Lower leg skin (tissue), 4 donors: ENCODE data around the gene IRS1. TPM values are rescaled to one million over a fixed set of nuclear protein-coding genes. Genes with fewer than 3 reads are reported as not detected.

Experiments
- DNase-seq, 2 donors: peaks; one replicate each; pipeline ENCODE4 v3.0.0-alpha.2; 2019; ENCODE audit warnings: low spot score in 2 of 2
- H3K4me3 ChIP-seq: fragments of 200-600 bp; sonication (generic); 2 replicates; pipeline ENCODE4 v1.5.1; 2017; ENCODE audit warnings: mild to moderate bottlenecking, low read depth; ENCODE audit not compliant: poor library complexity, severe bottlenecking
- CTCF ChIP-seq, 3 donors: fragments of 450-650 bp; IDR thresholded peaks; one replicate each; pipeline ENCODE4 v1.5.1; 2016; ENCODE audit warnings: antibody characterized with exemption in 3 of 3, mild to moderate bottlenecking in 3 of 3, moderate library complexity in 2 of 3
- POLR2A ChIP-seq, 2 donors: fragments of 450-650 bp; IDR thresholded peaks; one replicate each; pipeline ENCODE4 v1.6.1; 2016 to 2017; ENCODE audit warnings: antibody characterized with exemption in 2 of 2, mild to moderate bottlenecking in 1 of 2, moderate library complexity in 1 of 2
- WGBS, 2 donors: methylation state at CpG; one replicate each; pipeline ENCODE4 v1.1.5; 2018; 5-methylcytosine and 5-hydroxymethylcytosine counted together
- intact Hi-C: fragments of 100-400 bp; cut with DNase I; formaldehyde crosslinking; loops from one replicate; pipeline ENCODE4 v1.15.0; 2023; ENCODE audit warnings: low total_unique reads
- total RNA-seq, 4 donors: library from RNA; depleted of rRNA; stranded (reverse); fragments of >200 nt; gene quantifications; one replicate each; pipeline ENCODE4 v1.1.0, GENCODE V29; 2016

Gene IRS1
- total RNA-seq, 4 donors from 2014 or later, result 16.9 to 55.0 (median 25.4) TPM

- 61 to 75% methylated on average over 9 of the region's 9 CpGs for WGBS, 2 donors
- no peak for DNase-seq
- intact Hi-C loops, result no loop called here
- no peak overlapping the region for H3K4me3 ChIP-seq
- TF ChIP-seq CTCF (IDR thresholded peaks at IDR 0.05) (no peak), POLR2A (IDR thresholded peaks at IDR 0.05) (no peak)
Measured at GRCh38 chr2:226692521-226693126, 107.0 kb downstream of the IRS1 start.

DNA sequence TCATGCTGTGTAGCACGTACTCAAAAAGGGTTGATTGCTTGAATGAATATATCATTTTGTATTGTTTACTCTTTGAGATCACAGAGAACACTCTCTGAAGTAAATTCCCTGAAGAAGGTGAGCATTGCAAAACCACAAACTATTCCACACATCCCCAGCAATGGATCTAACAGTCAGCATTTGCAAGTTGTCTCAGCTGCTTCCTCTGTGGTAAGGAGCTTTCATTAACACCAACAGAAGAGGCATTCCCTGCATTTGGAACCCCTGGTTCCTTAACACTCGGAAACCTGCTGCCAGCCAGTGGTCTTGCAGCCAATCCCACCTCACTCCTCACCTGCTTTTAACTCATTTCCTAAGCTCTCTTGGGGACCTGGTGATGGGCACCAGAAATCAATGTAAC is 108.4 kb downstream of the IRS1 start:
- TF ChIP-seq POLR2A (IDR thresholded peaks at IDR 0.05) (no peak), CTCF (IDR thresholded peaks at IDR 0.05) (no peak)
- intact Hi-C loops, result no loop called here
- H3K4me3 ChIP-seq, result no peak overlapping the region
- 70 to 71% methylated on average over 2 of the region's 2 CpGs for WGBS, 2 donors
- DNase-seq, result no peak

GRCh38 chr2:226690461-226691024 is 109.1 kb downstream of the IRS1 start:
- intact Hi-C loops, result no loop called here
- 54 to 63% methylated on average over 4 of the region's 4 CpGs for WGBS, 2 donors
- no peak for TF ChIP-seq CTCF (IDR thresholded peaks at IDR 0.05)
- no peak for TF ChIP-seq POLR2A (IDR thresholded peaks at IDR 0.05)
- no peak overlapping the region for H3K4me3 ChIP-seq
- DNase-seq, result no peak

DNA sequence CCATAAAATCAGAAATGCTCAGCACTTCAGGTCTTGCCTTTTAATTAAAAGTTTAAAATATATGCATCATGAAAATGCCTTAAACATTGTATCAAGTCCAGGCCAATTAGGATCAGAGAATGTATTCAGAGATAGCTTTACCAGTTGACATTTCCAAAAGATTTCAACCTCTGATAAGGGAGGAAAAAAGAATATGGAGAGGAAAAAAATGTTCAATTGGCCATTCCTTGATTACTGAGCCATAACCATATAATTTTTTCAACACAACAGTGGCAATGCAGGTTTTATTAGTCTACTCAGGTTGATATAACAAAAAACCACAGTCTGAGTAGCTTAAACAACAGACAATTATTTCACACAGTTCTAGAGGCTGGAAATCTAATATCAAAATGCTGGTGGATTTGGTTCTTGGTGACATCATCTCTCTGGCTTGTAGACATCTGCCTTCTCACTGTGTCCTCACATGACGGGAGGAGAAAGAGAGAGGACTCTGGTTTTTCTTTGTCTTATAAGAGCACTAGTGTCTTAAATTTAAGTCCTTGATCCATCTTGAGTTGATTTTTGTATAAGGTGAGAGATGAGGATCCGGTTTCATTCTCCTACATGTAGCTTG is 111.9 kb downstream of the IRS1 start:
- TF ChIP-seq POLR2A (IDR thresholded peaks at IDR 0.05) (no peak), CTCF (IDR thresholded peaks at IDR 0.05) (no peak)

DNA sequence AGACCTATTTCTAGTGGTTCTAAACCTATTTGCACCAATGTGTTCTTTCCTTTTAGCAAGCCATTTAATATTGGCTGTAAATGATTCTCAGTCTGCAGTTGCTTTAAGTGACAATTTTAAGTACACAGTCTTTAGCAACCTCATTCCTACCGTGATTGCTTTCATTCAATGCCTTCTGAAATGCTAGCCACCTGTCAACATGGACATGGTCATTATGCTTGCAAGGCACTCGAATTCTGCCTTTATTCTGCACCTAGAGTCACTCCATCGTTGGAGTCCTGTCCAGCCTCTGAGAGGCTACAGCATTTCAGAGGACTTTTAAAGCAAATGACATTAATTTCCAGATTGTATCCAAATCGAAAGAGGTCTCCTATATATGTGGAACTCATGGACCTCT is 115.1 kb downstream of the IRS1 start:
- 81 to 86% methylated on average over 4 of the region's 4 CpGs for WGBS, 2 donors
- no peak overlapping the region for H3K4me3 ChIP-seq
- intact Hi-C loops, result no loop called here
- TF ChIP-seq POLR2A (IDR thresholded peaks at IDR 0.05) (no peak), CTCF (IDR thresholded peaks at IDR 0.05) (no peak)
- no peak for DNase-seq

More for the DNA sequence above, 111.9 kb downstream of the IRS1 start:
- no peak overlapping the region for H3K4me3 ChIP-seq
- intact Hi-C loops, result no loop called here
- WGBS, 2 donors, result 64 to 72% methylated on average over 2 of the region's 2 CpGs
- no peak for DNase-seq
